ENCODE data around the gene MAIP1.

DNA sequence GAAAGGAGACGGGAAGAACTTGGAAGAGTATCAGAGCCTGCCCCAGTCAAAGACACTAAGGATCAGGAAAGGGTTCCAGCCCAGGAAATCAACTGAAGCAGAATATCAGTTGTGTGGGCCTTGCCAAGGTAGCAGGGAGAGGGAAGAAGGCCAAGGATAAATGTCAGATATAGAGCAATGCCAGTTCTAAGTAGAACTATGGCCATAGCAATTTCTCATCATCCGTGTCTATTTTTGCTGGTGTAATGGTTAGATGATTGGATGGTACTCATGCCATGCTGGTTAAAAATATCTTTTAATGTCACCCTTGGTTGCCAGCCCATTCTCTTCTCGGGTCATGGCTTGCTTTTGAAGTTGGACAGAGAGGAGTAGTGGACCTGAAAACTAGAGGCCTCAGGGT lies 41.9 kb downstream of the MAIP1 start:
- TF ChIP-seq, protein P1, sequence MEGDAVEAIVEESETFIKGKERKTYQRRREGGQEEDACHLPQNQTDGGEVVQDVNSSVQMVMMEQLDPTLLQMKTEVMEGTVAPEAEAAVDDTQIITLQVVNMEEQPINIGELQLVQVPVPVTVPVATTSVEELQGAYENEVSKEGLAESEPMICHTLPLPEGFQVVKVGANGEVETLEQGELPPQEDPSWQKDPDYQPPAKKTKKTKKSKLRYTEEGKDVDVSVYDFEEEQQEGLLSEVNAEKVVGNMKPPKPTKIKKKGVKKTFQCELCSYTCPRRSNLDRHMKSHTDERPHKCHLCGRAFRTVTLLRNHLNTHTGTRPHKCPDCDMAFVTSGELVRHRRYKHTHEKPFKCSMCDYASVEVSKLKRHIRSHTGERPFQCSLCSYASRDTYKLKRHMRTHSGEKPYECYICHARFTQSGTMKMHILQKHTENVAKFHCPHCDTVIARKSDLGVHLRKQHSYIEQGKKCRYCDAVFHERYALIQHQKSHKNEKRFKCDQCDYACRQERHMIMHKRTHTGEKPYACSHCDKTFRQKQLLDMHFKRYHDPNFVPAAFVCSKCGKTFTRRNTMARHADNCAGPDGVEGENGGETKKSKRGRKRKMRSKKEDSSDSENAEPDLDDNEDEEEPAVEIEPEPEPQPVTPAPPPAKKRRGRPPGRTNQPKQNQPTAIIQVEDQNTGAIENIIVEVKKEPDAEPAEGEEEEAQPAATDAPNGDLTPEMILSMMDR (conservative IDR thresholded peaks at IDR 0.05 in 1 of 2, IDR thresholded peaks at IDR 0.05 in 1 of 2; ENCODE audit: extremely low read depth in 1 of 2, insufficient read depth in 1 of 2, low read depth in 1 of 2, low read length in 2 of 2) = no peak
- no peak for TF ChIP-seq EZH2 (IDR thresholded peaks at IDR 0.05; ENCODE audit: borderline replicate concordance, low read length)

All from mammary epithelial cell (primary cell).